NCI-H774 (cell line): ENCODE data around the gene BANP.
"Not testable (repeated sequence)": the region's sequence is repeated elsewhere in the genome, so short reads cannot be mapped to it uniquely, and the experiment has no call there.

ENCODE experiments used
- DNase-seq: peaks from one replicate; lab custom pipeline; 2025; lab: John Stamatoyannopoulos, UW

The BANP gene, protein sequence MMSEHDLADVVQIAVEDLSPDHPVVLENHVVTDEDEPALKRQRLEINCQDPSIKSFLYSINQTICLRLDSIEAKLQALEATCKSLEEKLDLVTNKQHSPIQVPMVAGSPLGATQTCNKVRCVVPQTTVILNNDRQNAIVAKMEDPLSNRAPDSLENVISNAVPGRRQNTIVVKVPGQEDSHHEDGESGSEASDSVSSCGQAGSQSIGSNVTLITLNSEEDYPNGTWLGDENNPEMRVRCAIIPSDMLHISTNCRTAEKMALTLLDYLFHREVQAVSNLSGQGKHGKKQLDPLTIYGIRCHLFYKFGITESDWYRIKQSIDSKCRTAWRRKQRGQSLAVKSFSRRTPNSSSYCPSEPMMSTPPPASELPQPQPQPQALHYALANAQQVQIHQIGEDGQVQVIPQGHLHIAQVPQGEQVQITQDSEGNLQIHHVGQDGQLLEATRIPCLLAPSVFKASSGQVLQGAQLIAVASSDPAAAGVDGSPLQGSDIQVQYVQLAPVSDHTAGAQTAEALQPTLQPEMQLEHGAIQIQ

DNA sequence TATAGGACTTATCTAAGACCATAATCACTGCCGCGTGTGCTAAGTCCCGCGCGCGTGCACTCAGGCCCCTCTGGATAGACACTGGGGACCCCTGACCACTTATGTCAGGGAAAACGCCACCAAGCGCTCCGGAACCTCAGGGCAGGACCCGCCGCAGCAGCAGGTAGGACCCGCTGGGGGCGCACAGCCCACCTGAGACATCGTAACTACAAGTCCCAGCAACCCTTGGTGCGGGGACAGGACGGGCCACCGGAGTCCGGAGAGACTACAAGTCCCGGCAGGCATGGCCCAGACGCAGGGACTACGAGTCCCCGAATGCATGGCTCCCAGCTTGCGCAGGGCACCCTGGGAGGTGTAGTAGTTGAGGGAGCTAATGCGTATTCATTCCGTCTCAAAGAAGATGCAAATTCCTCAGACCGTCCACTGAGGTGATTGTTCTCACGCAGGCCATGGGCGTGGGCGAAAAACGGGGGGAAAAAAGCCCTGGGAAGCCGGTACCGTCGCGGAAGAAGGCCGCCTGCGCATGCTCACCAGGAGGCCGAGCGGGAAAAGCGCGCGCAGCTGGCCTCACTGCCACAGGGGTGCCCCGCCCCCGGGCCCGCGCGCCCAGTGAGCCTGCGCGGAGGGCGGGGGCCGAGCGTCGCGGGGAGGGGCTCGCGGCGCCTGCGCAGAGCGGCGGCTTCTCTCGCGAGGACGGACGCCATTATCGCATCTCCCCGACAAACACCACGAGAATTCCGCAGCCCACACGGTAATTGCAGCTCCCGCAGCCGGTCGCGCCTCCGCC lies at the start of gene BANP:
TSS of gene BANP (plus strand) at position 670 of the 787 bp plus-strand sequence. CDS start 23,682 bp downstream, outside the sequence.
- peak; percentile 90 for DNase-seq

DNA sequence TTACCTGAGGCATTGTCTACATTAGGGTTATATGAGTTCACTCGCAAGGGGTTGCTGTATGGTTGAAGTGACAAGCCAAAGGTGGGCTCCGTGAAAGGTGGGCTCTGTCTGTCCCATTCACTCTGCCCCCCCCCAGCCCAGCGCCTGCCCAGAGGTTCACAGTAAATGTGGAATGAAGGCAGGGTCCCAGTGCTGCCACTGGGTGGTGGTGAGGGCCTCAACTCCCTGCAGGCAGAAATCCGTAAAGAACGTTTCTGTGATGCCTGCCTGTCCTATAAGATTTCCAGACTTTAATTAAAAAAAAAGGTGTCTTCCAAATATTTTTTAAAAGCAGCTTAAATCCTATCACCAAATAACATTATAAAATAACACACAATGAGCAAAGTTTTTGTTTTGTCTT lies 46.3 kb upstream of the BANP start:
- not testable (repeated sequence) for DNase-seq

DNA sequence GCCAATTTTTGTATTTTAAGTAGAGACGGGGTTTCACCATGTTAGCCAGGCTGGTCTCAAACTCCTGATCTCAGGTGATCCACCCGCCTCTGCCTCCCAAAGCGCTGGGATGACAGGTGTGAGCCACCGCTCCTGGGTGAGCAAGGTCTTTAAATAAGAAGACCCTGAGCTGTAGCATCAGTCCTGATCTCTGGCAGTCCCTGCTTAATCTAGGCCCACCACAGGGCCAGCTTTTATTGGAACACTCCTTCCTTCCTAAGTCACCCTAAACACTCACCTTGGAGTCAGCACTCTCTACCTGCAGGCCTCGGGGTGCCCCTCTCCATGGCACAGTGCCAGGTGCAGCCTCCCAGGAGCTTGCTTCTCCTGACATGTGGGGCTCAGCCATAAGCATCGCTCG lies 45.7 kb upstream of the BANP start:
- DNase-seq, result not testable (repeated sequence)

DNA sequence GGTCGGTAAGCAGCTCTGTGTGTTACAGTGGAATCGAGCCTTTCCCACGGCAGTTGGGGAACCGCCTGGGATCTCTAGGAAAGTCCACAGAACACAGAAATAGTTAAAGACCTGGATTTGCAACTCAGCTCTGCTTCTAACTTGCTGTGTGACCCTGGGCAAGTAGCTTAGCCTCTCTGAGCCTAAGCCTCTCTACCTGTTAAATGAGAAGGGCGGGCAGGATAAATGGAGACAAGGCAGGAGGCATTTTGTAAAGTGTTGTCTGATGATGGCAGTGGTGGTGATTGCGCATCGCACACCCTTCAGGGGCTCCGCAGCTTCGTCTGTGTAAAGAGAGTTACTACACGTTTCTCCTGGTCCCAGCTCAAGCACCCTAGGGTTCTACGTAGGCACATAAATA lies 43.1 kb upstream of the BANP start:
- not testable (repeated sequence) for DNase-seq

DNA sequence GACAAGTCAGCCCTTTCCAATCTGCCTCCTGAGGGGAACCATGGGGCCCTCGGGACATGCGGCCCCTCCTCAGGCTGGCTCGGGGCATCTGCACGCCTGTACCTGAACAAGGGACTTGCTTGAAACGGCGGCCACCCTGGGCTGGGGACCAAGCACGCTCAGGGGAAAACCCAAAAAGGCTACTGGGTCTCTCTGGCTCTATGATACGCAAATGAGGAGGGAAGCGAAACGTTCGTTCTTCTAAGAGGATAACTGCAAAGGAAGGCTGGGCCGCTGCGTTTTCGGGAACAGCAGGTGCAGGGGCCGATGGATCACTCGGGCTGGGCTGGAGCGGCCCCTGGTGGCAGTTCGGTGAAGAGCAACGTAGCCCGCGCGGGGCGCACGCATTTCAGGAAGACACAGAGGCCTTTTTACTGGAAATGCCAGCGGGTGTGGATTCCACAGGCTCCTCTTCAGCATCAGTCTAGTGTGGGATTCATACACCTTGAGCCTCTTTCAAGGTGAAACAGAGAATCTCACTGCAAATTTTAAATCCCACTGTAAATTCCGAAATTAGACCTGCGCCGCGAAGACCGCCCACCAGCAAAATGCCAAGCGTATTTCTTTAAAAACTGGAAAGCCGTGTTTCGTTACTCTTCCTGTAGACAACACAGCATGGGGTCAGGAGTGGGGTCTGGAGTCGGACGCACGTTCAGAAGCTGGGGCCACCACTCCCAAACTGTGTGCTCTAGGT lies 41.9 kb upstream of the BANP start:
- DNase-seq, result not testable (repeated sequence)

DNA sequence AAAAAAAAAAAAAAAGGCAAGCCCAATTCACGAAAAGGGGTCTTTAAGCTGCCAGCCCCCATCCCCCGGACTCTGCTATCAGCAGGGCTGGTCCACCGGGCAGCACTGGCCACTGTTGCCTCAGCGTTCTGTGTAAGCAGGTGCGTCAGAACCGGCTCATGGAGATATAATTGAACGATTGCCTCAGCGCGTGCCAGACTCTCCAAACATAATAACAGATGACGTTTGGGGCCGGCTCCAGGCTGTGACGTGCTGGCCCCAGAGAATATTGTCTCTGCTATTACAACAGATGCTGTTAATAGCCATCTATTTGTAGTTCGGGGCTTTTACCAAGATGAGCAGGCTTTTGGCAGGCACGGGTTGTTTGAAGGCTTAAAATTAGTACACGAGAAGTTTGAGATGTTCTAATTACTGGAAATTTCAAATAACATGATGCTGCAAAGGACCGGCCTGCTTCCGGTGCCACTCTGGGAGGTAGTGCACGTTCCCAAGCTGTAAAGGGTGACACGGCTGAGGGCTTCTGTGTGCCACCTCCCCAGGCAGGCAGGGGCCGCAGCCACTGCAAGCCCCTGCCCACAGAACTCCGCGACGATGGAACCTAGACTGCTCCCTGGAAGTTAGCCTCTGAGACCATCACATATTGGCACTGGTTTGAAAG lies 40.0 kb upstream of the BANP start:
- DNase-seq, result peak; percentile 78

DNA sequence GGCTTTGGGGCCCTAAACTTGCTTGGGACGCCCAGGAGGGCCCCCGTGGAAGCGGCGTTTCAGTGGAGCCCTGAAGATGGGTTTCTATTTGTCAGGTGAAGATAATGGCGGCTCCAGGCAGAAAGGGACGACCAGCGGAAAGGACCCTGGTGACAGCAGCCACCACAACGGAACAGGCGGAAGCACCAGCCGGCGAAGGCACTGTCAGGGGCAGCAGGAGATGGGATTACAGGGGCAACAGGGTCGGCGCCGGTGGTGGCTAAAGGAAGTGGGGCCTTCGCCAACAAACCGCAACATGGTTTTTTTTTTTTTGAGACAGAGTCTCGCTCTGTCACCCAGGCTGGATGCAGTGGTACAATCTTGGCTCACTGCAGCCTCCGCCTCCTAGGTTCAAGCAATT lies 38.5 kb upstream of the BANP start:
- not testable (repeated sequence) for DNase-seq

DNA sequence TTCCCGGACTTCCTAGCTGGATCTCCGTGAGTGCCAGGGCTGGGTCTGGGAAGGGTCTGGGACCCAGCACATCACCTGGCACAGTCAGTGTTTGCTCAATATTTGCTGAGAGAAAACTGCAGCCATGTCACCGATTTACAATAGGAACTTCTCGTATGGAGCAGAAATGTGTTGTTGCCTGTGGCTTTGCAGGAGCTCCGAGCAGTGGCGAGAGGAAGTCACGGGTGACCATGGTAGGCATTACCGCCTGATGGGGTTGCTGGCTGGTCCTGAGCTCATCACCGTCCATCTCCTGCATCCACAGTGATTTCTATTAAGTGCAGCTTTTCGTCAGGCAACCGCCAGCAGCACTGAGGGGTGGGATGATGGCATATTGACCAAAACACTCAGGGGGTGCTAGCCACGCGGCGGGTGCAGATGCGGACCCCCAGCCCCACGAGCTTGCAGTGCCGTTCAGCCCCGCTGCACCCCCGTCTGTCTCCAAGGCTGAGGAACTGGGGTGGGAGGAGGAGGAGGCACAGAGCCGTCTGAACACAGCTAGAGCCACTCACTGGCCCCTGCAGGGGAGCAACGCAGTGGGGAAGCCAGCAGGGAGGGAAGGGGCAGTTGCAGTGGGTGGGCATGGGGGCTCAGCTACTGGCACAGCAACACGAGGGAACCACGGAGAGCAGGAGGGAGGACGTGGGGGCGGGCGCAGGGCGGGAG lies 37.1 kb upstream of the BANP start:
- DNase-seq, result not testable (repeated sequence)

DNA sequence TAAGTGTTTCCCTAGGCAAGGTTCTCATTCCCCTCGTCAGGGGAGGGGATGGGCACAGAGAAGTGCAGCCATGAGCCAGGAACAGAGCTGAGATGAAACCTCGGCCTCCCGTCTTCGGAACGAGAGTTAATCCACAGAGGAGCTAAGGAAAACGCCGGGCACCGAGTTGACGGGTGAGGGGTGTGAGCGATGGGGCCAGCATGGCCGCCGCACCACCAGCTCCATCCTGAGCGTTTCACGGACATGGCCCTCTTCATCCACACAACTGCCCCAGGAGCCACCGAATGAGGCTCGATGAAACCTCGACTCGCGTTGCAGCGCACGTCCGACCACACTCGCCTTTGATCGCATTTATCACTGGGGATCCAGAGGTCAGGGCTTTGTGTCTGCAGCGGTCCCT lies 36.4 kb upstream of the BANP start:
- no peak for DNase-seq

DNA sequence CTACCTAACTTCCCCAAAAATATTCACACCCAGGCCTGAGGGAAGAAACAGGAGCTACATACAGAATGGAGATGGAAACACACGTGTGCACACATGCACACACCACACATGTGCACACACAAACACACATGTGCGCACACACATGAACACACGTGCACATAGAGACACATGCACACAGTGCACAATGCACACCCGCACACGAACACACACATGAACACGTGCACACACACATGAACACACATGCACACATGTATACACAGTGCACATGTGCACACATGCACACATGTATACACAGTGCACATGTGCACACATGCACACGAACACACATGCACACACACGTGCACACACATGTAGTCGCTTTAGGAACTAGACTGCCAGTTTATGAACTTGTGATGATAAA lies 33.7 kb upstream of the BANP start:
- no peak for DNase-seq

DNA sequence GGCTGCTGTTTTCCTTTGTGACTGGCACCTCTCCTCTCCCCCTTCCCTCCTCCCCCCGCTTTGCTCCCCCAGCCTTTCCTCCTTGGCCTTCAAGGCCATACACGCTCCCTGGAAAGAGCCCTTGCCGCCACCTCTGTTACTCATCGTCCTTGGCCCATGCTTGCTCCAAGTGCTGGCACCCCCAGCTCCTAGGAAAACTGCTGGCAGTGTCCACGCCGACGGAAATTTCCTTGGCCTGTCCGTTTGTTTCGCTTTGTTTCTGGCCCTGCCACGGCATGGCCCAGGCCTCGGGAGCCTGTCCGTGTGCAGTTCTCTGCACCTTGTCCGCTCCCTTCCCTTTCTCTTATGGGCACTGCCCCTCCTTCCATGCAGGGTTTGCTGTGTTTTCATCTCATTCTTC lies 32.9 kb upstream of the BANP start:
- DNase-seq, result no peak

DNA sequence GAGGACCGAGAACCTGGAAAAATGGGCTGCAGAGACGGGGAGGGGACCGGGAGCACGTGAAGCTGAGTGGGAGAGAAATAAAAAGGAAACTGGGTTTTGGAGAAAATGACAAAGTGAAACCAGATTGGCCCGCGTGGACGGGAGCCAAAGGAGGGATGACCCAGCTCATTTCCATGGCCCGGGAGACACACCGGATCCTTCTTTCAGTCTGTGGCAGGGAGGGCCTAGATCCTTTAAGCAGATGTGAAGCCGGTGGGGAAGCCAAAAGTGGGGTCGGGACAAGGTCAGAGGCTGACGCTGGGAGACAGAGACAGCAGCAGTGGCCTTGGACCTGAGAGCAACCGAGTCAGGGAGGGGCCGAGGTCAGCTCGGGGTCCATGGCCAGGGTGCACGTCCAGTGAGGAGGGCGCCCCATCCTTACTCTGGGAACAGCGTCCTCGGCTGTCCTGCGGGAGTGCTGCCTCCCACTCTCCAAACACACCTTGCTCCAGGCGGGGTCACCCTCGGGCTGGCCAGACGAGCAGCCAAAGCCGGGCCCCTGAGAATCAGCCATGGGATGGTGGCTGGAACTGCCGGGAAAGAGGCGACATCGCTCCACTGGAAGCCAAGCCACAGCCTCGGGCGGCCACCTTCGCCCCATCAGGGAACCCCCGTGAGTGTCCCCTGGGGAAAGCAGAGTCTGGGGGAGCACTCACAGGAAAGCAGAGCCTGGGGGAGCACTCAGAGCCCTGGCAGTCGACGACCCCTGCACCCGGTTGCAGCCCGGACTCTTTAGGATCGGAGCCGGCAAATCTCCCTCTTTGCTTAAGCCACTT lies 32.2 kb upstream of the BANP start:
- no peak for DNase-seq

DNA sequence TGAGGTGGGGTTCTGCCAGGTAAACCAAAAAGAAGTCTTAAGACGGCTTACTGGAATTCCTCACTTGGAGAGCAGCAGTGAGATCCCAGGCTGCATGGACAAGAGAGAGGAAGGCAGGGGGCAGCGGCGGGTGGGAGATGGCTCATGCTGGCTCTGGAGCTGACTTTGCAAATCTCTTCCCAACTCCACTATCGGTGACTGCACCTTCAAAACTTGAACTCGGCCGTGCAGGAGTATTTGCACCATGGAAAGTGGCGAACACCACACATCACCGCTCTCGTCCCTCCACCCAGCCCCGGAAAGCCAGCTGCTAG lies 31.6 kb upstream of the BANP start:
- DNase-seq, result no peak

DNA sequence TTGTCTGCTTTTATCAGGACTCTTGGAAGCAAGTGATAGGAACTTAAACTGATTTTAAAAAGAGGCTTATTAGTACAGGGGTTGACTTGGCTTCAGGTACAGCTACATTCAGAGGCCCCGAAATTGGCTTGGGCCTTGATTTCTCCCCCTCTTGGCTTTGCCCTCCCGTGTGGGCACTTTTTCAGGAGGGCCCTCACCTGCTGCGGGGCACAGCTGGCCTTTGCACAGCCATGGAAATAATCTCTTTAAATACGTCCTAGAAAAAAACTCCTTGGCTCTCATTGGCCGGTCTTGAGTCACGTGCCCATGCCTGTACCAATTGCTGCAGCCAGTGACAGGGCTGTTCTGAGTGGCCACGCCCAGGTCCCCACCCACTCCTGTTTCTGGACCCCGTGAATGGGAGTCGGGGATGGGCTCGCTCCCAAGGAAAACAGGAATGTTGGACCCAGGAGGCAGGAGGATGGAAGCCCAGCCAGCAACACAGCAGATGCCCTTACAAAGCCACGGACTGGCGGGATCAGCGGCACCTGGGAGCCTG lies 29.9 kb upstream of the BANP start:
- no peak for DNase-seq

DNA sequence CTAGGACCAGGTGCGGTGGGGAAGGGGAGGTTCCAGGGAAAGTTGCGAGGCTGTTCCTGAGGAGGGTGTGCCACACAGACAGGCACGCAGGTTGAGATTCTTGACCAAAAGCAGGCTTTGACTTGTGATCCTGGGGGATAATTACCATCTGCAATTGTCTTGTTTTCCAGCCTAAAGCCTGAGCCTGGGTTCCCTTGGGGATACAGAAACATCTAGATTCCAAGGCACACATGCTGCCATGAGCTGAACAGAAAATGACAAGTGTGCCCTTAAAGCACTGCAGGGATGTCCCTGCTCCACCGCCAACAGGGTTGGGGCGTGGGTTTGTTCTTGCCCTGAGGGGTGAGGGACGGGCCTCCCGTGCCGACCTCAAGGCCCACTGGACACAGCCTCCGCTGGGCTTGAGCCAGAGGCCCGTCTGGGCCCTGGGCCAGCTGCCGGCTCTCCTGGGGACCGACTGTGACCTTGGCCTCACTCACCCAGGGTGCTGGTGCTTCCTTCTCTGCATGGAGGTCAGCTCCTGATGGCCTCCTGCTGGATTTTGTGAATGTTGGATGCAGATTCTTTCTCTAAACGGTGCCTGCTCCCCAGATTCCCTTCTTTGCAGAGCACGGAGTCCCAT lies 28.9 kb upstream of the BANP start:
- no peak for DNase-seq

DNA sequence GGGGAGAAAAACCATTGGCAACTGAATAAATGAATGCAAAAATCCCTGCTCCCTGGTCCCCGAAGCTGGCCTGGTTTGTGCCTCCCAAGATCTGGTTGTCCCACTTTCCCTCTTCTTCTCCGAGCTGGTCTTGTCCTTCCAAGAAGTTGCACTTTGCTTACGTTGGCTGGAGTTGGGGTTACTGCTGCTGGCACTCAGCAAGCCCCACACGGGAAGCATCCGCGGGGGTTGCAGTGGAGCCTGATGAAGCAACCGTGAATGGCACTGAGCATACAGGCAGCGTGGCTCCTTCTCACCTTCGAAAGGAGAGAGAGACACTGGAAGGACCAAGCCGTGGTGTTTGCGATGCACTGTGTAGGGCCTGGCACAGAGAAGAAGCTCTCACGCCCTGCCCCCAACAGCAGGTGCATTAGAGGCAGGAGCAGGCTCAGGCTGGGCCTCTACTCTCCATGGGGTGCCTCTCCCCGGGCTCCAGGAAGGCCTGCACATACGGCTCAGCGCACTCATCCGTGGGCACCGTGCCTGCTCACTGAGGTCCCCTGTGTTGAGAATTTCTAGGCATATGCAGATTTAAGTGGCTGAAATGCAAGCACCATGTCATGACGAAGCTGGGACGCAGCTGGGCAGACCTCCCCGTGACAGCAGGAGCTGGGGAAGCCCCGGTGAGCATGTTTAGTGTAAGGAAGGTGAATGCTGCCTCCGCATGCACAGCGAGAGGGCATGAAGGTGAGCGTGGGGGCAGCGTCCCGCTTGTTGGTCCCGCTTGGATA lies 27.0 kb upstream of the BANP start:
- peak; percentile 52 for DNase-seq

DNA sequence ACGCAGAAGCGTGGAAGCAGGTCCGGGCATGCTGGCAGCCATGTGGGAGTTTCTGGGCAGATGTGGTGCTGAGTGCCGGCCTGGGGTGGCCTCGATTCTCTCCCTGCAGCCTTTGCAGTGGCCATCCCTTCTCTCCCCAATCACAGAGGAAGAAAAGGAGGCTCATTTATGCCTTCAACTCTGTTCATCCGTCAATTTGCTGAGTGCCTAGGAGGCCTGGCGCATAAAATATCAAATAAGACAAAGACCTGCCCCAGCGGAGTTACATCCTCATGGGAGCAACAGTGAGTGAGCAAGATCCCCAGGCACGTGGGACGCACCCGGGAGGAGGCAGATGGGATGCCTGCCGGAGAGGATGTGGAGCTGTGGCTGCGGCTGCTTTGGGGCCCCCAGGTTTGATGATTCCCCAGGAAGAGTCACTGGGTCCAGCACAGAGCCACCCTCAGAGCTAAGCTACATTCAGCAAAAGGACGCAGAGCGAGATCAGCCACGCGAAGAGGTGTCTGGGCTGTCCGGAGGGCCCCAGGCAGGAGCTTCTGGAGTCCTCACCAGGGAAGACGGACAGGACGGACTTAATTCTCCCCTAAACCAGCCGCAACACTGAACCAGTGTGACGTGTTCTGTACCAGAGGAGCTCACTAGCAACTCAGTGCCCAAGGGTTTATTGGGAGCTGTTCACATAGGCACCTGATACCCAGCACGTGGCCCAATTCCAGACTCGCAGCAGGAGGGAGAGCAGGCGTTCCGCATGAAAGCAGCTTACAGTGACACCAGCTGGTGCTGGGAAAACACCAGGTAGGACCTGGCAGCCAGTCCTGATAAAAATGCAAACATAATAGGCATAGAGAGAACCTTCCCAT lies 26.2 kb upstream of the BANP start:
- peak; percentile 76 for DNase-seq
